A549 (cell line): ENCODE data around the gene MAGI2.

Experiments used
- CTCF ChIP-seq: fragments of >200 bp; sonication (Bioruptor Twin); formaldehyde crosslinking; IDR thresholded peaks from 3 replicates; pipeline ENCODE4 v1.5.1; 2016
- KDM5A ChIP-seq: fragments of 200-600 bp; sonication (generic); IDR thresholded peaks from 2 replicates; pipeline ENCODE4 v1.6.1; 2016; ENCODE audit warnings: antibody characterized with exemption, mild to moderate bottlenecking

- no peak for TF ChIP-seq CTCF
- no peak for TF ChIP-seq KDM5A
Measured at GRCh38 chr7:78499971-78500370, 953.5 kb downstream of the MAGI2 start.
